ENCODE results near the gene EFCAB6.
"Not testable (repeated sequence)": the region's sequence is repeated elsewhere in the genome, so short reads cannot be mapped to it uniquely, and the experiment has no call there.

Gene EFCAB6

GRCh38 chr22:43670513-43670912, 141.6 kb downstream of the EFCAB6 start:
- TF ChIP-seq CTCF (IDR thresholded peaks at IDR 0.05; ENCODE audit: borderline replicate concordance, control extremely low read depth, extremely low read depth, insufficient read depth, missing control alignments) = no peak
- no peak for DNase-seq (ENCODE audit: low spot score)
- in situ Hi-C loops (cut with MboI; ENCODE audit: low sequenced_read_pairs, unreplicated experiment) = no loop called here

GRCh38 chr22:43669190-43669589, 142.9 kb downstream of the EFCAB6 start:
- in situ Hi-C loops (cut with MboI; ENCODE audit: low sequenced_read_pairs, unreplicated experiment) = no loop called here
- TF ChIP-seq CTCF (IDR thresholded peaks at IDR 0.05; ENCODE audit: borderline replicate concordance, control extremely low read depth, extremely low read depth, insufficient read depth, missing control alignments) = no peak
- no peak for DNase-seq (ENCODE audit: low spot score)

- DNase-seq (ENCODE audit: low spot score) = no peak
- in situ Hi-C loops (cut with MboI; ENCODE audit: low sequenced_read_pairs, unreplicated experiment) = no loop called here
- no peak for TF ChIP-seq CTCF (IDR thresholded peaks at IDR 0.05; ENCODE audit: borderline replicate concordance, control extremely low read depth, extremely low read depth, insufficient read depth, missing control alignments)
Measured at GRCh38 chr22:43667656-43668055, 144.4 kb downstream of the EFCAB6 start.

- in situ Hi-C loops (cut with MboI; ENCODE audit: low sequenced_read_pairs, unreplicated experiment) = no loop called here
- DNase-seq (ENCODE audit: low spot score) = no peak
- no peak for TF ChIP-seq CTCF (IDR thresholded peaks at IDR 0.05; ENCODE audit: borderline replicate concordance, control extremely low read depth, extremely low read depth, insufficient read depth, missing control alignments)
Measured at GRCh38 chr22:43666457-43666856, 145.6 kb downstream of the EFCAB6 start.

GRCh38 chr22:43658823-43659222, 153.3 kb downstream of the EFCAB6 start:
- in situ Hi-C loops (cut with MboI; ENCODE audit: low sequenced_read_pairs, unreplicated experiment) = no loop called here
- TF ChIP-seq CTCF (IDR thresholded peaks at IDR 0.05; ENCODE audit: borderline replicate concordance, control extremely low read depth, extremely low read depth, insufficient read depth, missing control alignments) = no peak
- no peak for DNase-seq (ENCODE audit: low spot score)

GRCh38 chr22:43656581-43656980, 155.5 kb downstream of the EFCAB6 start:
- in situ Hi-C loops (cut with MboI; ENCODE audit: low sequenced_read_pairs, unreplicated experiment); DNase-seq (ENCODE audit: low spot score): not testable (repeated sequence)

- no peak for TF ChIP-seq CTCF (IDR thresholded peaks at IDR 0.05; ENCODE audit: borderline replicate concordance, control extremely low read depth, extremely low read depth, insufficient read depth, missing control alignments)
- no peak for DNase-seq (ENCODE audit: low spot score)
- in situ Hi-C loops (cut with MboI; ENCODE audit: low sequenced_read_pairs, unreplicated experiment) = no loop called here
Measured at GRCh38 chr22:43654271-43654670, 157.8 kb downstream of the EFCAB6 start.
